Smooth muscle cell of the brain vasculature (primary cell): ENCODE data around the gene FOXO3.

Experiments used
- DNase-seq: peaks from one replicate; pipeline ENCODE4 v3.0.0-alpha.2; 2012; ENCODE audit warnings: low read depth, low spot score

Gene FOXO3

DNA sequence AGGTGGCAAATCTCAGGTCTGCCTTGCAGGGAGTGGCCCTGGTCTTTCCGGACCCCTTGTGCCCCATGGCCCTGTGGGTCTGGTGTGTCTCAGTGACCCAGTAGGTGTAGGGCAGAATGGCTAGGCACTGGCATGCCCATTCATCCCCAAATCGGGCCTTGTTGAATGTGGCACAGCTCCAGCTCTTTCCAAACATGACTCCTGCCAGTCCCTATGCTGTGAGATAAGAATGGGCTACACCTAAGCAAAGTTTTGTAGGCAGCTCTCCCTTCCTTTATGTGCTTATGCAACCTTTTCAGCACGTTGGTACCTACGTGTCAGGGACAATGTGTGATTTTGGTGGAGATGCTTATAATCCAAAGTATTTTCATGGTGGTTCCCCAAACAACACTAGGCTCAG lies 33.9 kb downstream of the FOXO3 start:
- DNase-seq: no peak

DNA sequence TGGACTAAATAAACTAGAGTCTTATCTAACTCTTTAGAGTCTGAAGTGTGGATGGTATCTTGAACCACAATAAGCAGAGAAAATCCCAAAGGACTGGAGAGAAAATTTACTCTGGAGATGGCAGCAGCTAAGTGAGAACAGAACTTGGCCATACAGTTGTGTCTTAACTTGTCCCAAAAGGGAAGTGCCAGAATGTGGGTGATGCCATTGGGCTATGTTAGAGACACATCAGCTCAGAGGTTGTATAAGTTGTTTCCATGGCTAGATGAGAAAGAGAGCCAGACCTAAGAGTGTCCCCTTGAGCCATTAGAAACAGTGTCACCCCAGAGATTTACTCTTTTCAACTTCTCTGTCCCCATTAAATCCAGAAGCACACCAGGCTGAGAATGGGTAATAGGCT lies 36.2 kb downstream of the FOXO3 start:
- no peak for DNase-seq

DNA sequence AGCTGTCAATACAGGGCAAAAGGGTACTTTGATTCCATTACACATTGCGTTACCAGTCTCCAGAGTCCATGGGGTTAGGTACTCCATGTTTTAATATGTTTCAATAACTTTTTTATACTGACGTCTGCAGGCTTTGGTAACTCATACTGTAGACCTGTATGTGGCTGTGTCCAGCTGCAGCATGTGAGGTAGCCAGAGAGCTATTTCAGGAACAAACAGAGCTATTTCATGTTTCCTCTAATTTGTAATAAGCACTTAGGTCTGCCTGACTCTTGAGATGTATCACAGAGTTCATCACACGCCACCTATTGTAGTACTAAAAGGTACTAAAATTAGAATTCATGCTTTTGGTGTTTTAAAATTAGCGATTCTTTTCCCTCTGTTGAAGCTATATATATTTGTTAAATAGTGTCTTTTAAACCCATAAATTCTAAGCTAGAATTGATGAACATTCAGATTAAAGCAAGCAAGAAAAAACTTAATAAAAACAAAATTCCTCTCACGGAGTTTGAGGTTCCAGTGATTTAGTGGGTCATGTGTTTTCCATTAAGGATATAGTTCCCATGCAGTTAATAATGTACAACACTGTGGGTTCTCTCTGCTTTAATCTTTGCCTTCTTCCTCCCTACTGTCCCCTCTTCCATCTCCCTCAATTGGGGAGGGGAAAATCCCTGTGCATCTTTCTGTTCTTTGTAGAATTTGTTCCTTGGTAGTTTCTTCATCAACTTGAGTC lies 37.0 kb downstream of the FOXO3 start:
- no peak for DNase-seq

DNA sequence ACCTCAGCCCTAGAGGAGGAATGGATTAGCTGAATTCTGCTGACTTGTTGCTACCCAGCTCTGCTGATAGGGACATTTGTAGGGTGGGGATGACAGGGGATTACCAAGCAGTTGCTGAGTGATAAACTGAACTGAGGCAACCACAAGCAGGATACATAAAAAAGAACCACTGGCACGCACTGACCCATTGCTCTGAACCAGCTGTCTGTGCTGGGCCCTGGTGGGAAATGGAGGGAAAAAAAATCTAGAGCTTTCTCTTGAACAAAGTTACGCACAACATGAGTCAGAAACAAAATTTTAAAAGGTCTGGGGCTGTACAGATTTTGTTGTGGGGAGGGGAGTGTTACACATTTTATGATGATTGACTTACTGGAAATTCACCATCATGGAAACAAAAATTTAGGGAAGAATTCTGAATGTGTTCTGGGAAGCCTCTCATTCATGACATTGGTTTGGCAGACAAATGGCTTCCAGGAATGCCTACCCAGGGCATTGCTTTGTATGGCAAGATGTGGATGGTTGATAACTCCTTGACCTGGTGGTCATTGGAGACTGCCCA lies 37.7 kb downstream of the FOXO3 start:
- no peak for DNase-seq

DNA sequence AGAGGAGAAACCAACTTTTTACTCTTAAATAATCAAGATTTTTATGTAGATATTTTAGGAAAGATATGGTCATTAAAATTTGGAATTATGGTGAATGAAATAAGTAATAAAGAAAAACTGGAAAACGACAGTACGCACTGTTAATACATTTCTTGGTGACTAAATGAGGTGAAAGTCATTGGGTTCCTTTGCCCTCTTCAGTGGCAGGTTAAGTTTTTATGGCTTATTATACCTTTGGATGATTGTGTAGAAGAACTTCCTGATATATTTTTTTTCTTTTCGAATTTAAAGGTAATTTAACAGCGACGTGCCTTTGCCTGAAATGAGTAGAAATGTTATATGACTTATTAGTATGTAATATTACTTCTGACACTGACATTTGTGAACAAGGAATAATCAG lies 43.4 kb downstream of the FOXO3 start:
- DNase-seq: no peak

DNA sequence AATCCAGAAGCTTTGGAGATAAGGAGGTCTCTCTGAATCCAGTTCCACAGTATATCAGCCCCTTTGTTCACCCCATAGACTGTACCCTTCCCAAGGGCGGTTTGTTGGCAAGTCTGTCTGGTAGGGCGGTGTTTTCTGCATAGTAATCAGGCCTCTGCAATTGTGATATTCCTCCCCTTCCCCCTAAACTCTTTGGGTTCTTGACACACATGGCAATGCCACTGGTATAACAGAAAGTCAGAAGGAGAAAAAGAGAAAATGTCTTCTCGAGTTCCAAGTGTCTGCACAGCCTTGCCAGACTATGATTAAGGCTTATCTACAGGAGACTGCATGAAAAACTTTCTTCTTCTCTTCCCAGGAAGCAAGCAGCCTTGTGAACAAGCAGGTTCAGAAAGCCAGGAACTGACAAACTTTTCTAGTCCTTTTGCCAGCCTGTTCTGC lies 45.6 kb downstream of the FOXO3 start:
- DNase-seq: no peak

DNA sequence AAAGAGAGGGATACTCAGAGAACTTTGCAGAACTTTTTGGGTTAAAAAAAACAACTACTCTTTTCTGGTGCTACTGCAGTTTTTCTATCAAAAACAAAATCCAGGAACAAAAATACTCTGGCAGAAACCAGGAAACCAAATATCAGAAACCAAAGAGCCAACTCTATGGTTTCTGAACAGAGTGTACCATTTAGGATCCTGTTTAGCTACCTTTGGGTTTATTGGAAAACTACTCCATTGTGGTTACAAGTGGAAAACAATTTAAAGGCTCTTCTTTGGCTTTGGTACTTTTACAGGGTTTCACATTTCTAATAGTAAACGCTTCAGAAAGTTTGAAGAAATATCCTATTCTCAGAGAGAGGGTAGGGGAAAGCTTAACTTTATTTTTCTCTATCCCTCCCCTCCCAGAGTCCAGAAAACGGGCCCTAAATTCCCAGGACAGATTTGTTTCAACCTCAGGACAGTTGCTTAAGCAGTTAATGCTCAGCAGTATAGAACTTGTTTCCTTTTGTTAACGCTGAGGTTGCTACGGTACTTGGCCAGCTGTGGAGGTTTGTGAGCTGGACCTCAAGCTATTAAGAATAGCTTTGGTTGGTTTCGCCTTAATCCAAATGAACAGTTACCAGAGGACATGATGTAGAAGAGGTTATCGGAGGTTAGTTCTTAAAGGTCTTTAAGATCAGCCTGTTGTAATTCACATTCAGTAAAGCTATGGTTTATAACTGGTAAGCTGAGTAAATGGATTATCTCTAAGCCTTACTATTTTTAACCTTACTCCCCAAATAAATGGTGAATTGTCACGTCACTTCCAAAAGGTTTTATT lies 47.9 kb downstream of the FOXO3 start:
- no peak for DNase-seq

DNA sequence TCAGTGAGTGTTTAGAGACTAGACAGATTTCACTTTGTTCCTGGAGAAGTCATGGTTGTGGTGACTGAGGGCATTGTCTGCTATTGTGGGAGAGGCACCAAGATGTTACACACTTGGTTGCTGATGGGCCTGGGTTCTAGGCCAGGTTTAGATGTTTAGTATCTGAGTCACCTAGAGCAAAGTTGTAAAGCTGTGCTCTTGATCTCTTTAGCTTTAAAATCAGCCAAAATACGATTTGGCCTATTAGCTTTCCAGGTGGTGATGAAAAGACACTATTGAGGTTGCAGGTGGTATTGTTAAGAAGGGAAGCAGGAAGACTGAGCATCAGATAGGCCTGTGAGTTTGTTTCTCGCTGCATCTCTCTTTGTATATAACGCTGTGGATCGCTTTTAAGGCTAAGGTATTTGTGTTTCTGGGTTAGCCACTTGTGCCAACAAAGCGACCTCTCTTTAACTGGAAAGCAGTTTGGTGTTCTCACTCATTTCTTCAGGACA lies 48.6 kb downstream of the FOXO3 start:
- DNase-seq: no peak

DNA sequence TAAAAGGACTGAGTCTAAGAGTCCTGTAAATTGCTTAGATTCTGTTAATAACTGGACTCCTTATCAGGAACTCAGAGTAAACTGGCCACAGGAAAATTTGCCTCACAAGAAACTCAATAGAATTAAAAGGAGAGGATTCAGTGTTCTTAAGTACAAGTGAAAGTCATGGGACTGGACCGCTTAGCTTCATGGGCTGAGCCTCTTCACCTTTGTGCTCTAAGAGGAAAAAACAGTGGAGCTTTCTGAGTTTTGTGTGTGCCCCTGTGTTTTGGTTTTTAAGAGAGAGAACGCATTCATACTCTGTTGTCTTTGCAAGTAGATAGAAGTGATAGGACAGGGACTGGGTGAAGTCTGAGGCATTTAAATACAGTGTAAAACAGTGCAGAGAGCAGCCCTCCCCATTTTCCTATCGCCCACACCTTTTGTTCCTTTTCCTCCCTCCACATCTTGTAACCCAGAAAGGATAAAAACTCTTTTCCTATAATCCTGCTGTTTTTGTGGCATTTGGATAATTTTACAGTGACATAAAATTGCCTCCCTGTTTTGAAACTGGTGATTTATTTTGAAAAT lies 49.6 kb downstream of the FOXO3 start:
- DNase-seq: no peak

DNA sequence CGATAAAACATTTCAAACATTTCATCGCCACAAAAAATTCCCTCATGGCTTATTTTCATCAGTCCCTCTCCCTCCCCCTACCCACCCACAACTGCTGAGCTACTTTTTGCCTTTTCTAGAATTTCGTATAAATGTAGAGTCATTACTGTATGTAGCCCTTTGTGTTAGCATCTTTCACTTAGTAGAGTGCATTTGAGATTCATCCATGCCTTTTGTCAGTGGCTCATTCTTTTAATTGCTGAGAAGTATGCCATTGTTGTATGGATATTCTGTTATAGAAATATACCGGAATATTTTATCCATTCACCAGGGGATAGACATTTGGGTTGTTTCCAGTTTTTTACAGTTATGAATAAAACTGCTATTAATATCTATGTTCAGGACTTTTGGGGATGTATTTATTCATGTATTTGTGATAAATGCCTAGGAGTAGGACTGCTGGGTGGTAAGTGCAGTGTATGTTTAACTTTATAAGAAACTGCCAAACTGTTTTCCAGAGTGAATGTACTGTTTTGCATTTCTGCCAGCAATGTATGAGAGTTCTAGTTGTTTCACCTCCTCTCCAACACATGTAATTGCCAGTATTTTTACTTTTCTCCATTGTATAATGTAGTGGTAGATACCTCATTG lies 50.4 kb downstream of the FOXO3 start:
- no peak for DNase-seq

DNA sequence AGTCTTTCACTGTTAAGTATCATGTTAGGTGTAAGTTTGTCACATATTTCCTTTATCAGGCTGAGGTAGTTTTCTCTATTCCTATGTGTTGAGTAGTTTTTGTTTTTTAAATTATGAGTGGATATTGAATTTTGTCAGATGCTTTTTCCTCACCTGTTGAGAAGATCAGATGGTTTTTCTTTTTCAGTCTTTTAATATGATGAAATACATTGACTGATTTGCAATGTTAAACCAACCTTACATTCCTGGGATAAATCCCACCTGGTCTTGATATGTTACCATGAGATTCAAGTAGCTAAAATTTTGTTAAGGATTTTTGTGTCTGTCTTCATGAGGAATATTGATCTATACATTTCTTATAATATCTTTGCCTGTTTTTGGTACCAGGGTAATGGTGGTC lies 52.1 kb downstream of the FOXO3 start:
- DNase-seq: no peak

DNA sequence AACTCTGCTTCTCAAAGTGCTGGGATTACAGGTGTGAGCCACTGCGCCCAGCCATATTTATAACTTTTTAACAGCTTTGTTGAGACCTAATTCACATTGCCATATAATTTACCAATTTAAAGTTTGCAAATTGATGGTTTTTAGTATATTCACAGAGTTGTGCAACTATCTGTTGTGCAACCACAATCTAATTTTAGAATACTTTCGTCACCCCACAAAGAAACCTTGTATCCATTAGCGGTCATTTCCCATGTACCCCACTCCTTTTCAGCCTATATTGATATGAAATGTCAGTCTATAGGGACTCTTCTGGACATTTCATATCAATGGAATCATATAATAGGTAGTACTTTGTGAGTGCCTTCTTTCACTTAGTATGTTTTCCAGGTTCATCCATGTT lies 55.8 kb downstream of the FOXO3 start:
- no peak for DNase-seq

DNA sequence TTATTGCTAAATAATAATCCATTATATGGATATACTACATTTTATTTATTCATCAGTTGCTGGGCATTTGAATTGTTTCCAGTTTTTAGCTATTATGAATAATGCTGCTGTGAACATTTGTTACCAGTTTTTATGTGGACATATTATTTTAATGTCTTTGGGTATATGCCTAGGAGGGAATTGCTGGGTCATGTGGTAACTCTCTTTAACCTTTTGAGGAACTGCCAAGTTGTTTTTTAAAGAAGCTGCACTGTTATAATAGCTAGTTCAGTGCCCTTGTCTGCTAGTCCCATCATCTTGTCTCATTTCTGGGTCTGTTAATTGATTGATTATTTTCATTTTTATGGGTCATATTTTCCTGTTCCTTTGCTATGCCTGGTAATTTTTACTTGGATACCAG lies 56.3 kb downstream of the FOXO3 start:
- no peak for DNase-seq

DNA sequence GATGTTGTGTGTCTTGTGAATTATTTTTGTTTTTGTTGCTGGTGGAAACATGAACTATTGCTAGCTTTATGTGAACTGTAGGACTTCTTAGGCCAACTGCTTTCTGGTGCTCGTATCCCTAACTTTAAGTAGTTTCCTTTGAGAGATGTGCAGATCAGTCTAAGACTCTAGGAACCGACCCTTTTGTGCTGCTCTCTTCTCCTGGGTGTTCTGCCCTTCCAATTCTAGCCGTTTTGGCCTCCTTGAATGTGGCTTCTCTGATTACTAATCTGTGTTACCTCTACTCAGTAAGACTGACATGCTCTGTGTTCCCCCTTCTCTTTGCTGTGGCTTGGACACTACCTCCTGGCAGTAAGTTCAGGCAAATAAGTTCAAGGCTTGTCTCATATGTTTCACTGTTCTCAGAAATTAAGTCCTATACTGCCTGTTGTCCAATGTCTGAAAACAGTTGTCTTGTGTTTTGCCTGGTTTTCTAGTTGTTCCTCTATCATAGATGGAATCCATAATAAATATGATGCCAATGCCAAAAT lies 58.0 kb downstream of the FOXO3 start:
- DNase-seq: no peak

DNA sequence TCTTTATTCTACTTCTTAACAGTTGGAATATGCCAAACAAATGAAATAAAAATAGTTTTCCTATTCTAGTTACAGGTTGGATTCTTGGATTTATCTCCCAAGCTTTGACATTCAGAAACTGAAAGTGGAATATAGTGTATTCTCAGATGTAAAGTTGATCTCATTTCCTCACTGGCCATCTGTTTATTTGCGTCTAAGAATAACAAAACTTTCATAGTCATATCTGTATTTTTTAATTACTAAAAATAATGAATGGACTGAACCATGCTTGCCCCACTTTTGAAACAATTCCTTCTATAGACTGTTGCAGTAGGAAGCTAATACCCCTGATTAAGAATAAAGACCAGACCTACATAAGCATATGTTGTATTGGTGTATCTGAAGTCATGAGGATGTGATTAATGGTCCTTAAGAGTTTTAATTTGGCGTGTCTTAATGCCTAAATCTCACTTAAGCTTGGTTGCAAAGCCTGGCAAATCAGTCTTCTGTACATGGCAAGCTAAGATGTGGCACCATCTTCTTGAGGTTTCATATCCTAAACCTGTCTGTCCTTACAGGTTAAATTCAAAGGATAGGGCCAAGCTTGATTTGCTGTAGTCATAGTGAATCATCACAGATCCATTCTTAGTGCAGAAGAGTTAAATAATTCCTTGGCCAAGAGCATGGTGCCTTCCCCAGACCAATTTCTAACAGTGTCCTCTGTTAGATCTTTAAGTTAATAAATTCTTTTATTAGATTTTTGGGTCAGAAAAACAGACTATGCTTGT lies 58.9 kb downstream of the FOXO3 start:
- DNase-seq: no peak

DNA sequence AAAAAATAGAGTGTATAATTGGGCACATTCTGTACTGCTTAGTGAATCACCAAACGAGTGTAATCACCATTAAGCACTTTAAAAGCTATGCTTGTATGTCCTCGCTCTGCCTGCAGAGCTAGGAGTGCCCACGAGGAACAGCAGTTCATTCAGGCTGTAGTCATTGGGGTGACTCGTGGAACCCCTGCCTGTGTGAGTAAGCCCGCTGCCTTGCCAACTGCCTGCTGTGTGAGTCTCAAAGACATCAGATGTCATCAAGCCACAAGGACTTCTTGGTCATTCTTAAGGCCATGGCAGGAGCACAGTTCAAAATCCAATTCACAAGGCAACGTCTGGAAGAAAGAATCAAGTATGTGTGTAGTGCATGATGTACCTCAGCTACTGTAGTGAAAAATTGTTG lies 60.4 kb downstream of the FOXO3 start:
- peak; percentile 26 for DNase-seq

DNA sequence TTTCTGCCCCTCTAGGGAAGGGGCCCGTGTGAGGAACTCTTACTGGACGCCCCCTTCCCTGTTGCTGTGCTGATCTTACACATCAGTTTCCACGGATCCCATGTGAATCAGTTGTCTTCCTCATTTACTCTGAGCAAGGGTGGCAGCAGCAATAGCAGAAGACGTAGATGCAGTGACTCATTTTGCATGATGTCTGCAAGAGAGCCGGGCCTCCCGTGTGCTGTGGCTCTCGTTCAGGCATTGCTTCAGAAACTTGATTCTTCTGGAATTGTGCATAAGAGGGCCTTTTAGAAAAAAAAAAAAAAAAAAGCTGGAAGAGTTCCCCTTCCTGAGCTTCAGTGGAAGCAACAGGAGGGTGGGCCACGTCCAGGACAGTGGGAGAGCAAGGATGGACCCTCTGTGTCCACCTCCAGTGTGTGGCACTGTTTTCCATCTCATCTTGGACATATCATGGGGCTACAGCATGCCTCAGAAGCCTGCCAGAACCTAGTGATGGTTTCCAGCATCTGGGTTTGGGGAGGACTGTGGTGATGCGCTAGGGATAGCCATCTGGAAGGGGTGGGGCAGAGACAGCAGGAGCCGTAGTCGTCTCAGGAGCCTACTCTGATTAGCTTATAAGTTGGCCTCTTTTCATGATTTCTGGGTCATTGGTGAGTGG lies 62.1 kb downstream of the FOXO3 start:
- peak; percentile 60 for DNase-seq

DNA sequence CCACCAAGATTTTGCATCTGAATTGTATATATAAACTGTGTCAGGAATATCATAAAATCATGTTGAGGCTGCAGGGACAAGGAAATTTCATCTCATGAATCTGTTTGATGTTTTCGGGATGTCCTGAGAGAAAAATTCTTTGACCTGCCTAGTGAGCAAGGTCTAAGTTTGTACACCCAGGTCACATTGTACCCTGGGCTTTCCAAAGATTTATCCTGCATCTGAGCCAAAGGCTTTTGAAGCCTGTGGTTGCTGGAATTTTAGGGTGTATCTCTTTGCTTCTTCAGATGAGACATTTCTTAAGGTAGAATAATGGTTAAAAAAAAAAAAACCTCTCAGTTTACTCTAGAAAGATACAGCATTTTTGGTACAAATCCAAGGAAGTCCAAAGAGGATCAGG lies 63.3 kb downstream of the FOXO3 start:
- DNase-seq: no peak

DNA sequence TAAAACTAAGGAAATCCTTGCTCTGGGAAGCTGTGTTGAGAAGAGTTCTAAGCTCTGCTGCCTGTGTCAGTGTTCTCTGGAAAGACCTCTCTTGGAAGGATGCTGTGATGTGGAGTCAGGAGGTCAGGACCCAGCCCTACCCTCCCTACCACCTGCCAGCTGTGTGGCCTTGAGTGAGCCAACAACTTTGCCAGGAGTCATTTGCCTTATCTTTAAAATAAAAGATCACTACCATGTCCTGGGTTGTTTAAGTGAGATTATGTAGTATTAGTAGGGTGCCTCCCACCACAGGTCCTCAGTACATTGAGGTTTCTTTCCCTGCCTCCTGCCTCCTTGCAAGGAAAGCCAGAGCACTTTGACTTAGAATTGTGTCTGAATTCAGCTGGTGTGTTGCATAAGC lies 64.9 kb downstream of the FOXO3 start:
- DNase-seq: no peak

DNA sequence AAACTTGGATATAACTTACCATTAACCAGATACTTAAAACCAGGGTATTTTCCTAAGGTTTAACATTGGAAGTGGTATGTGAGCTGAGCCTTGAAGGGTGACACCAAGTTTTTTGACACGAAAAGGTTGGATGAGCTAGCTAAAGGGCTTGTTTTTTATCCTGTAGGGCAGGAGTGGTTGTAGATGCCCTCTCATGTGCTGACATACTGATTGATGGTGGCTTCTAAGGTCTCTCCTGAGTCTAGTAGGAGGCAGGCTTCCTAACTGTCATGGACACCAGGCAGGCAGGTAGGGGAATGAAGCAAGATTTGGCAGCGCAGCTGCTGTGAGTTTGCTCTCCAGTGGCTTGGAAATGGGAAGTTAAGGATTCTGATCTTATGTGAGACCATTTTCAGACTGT lies 66.1 kb downstream of the FOXO3 start:
- DNase-seq: no peak
